ENCODE measurements around the gene RFX6.

RFX6 gene

GRCh38 chr6:116974526-116975316 is 97.7 kb downstream of the RFX6 start:
- DNase-seq = no peak

GRCh38 chr6:116975600-116975999 is 98.6 kb downstream of the RFX6 start:
- no peak for DNase-seq

- DNase-seq = no peak
These were observed 102.5 kb downstream of the RFX6 start for GRCh38 chr6:116979560-116979959.

Measured in SW 1271 (cell line).